Glomerular endothelial cell (primary cell): Measurements from ENCODE around the gene XYLT1. TPM values are rescaled to one million over a fixed set of nuclear protein-coding genes. Genes with fewer than 3 reads are reported as not detected.
"Not testable (repeated sequence)": the region's sequence is repeated elsewhere in the genome, so short reads cannot be mapped to it uniquely, and the experiment has no call there.

Experiments
- DNase-seq: peaks from one replicate; pipeline ENCODE4 v3.0.0-alpha.2; 2011; ENCODE audit warnings: low read depth, low spot score; ENCODE audit errors: extremely low read depth
- total RNA-seq: library from RNA; depleted of rRNA; stranded (reverse); fragments of >200 nt; gene quantifications from 2 replicates; pipeline ENCODE4 v1.2.3, GENCODE V29; 2015

The XYLT1 gene
- total RNA-seq, 1 donor from 2014 or later: 6.0 TPM

DNA sequence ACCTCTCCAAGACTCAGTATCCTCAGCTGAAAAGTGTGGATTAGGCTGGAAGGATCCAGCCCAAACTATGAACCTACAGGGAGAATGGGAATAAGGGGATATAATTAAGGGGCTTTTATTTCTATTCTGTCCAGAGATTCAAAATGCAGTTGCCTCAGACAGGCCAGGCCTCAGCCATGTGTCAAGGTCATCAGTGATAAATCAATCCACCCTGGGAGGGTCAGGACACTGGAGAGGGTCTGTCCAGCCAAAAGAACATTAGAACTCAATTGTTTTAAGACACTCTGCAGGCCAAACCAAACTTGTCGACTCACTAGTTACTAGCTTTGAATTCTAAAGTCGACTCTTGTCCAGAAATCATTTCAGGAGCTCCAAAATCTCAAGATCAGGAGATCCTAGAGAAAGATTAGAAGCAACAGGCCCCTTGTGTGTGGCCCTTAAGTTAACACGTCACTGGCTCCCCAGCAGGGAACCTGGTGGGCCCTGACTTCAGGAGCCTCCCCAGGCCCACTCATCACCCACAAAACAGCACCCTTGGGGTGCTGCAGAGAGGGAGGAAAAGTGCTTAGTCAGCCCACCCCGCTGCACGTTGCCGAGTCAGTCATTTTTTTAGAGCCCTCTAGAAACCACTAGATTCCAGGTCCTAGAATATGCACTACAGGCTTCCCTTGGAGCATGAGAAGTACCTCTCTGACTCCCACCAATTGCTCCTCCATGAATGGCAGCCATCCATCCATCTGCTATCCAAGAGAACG lies 156.8 kb downstream of the XYLT1 start:
- no peak for DNase-seq

DNA sequence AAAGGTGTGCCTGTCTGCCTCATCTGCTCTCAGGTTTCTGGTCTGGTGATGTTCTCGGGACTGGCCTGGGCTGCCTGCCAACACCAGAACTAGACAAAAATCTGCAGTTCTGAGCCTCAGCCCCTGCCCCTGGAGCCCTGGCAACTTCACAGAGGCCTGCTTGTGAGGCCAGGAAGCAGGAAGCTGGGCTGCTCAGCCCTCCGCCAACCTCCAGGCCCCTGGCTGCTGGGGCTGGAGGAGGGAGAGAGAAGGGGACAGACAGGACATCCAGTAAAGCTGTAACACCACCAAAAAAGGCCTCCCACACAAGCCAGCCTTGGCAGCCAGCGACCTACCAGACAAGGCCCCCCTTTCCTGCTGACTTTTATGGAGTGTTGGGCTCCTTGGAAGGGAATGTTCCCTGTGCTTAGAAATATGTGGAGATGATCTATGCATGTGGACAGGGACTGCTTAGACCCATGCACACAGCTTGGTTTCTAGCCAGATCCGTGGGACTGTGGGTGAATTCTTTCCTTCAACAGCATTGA lies 157.6 kb downstream of the XYLT1 start:
- no peak for DNase-seq

DNA sequence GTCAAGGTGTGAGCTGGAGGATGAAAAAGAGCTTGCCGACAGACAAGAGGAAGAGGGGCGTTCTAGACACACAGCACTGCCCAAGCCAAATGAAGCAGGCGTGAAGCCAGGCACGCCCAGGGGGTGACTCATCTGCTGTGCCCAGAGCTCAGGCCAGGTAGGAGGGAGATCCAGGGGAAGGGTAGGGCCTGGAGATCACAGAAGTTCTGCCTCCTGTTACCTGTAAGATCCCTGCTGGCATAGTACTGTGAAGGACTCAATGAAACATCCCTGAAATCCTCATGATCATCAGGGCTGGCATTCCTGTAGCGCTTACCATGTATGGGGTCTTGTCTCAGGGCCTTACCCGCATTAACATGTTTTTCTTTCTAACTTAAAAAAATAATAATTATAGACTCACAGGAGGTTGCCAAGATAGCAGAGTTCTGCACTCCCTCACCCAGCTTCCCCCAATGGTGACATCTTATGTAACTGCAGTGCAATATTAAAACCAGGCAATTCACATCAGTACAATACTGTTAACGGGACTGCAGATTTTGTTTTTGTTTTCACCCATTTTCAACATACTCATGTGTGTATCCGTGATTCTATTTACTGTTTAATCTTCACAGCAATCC lies 158.6 kb downstream of the XYLT1 start:
- DNase-seq: no peak

DNA sequence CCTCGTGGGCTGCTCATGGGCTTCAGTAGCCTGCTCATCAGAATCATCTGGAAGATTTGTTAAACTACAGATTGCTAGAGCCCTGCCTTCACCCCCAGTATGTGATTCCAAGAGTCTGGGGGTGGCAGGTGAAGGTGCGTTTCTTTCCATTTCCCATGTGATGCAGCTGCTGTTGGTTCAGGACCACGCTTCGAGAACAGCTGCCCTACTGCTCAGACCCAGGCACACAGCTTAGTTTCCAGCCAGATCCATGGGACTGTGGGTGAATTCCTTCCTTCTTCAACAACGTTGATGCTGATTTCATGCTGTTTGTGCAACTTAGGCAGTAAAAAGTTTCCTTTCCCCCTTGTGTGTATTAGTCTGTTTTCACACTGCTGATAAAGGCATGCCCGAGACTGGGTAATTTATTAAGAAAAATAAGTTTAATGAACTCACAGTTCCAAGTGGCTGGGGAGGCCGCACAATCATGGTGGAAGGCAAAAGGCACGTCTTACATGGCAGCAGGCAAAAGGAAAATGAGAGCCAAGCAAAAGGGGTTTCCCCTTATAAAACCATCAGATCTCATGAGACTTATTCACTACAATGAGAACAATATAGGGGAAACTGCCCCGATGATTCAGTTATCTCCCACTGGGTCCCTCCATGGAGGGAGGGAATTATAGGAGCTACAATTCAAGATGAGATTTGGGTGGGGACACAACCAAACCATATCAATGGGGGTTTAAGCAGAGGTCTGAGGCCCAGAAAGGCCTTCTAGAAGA lies 159.2 kb downstream of the XYLT1 start:
- no peak for DNase-seq

DNA sequence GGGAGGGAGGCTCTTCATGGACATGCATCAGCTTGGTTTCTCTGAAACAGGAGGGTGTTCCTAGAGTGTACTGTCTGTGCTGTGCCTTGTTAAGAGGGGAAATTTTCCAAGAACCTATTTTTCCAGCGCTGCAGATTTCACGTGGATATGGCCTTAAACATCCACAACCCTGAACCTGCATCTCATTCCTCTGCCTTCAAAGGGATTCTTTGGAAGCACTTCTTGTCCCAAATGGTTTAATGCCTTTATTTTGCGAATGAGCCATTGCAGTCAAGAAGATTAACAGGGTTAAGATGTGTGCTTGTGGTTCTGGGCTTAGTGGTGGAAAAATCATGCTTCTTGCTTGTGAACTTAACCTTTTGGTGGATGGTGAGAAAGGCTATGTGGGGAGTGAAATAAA lies 161.2 kb downstream of the XYLT1 start:
- no peak for DNase-seq

DNA sequence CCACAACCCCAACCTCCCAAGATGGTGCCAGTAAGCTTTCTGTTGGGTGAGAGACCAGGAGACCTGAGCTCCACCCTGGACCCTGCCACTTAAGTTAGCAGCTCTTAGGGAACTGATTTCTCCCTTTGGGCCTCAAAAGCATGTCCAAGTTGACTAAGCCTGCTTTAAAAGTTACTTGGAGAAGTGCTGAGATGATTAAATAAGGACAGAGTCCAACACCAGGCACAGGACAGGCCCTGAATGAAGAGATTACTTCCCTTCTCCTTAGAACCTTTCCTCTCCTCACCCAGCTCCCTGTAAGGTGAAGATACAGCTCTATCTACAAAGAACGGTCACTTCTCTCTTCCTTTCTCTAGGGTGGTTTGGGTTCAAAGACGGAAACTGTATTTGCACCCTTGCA lies 162.6 kb downstream of the XYLT1 start:
- no peak for DNase-seq

DNA sequence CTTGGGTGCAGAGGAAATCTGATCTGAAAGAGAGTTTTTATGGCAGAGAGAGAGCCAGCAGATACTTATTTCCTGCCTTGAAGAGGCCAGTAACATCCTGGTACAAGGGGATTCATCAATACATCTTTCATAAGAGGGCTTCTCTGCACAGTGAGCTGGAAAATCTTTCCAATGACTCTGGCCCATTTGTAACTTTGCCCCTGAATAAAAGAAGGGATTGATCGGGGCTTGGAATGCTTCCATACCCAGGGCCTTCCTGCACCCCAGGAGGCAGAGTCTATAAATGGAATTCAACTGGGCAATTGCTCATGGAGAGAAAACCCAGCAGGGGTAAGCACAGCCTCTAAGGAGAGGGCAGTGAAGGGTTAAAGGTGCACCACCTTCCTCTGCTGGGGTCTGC lies 163.3 kb downstream of the XYLT1 start:
- no peak for DNase-seq

DNA sequence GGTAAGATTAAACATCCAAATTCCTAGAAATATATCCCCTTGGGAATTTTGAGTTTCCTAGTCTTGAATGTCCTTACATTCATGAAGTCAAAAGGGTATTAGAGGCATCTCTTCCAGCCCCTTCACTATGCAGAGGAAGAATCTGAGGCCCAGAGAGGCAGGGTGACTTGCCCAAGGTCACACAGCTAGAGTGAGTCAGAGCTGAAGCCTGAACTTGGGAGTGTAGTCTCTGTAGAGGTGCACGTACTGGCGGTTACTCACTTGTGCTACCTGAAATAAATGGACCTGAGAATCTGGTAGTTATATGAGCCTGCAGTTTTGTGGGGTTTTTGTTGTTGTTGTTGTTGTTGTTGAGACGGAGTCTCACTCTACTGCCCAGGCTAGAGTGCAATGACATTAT lies 164.0 kb downstream of the XYLT1 start:
- no peak for DNase-seq

DNA sequence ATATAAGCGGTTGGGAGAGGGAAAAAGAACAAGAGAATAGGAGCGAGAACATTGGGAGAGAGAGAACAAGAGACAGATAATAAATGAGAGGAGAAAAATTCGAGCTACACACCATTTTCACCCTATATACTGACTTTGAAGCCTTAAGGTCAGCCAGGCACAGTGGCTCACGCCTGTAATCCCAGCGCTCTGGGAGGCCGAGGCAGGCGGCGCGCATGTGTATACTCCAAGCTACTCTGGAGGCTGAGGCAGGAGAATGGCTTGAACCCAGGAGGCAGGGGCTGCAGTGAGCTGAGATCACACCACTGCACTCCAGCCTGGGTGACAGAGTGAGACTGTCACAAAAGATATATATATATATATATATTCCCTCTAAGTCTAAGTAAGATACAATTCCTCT lies 164.5 kb downstream of the XYLT1 start:
- not testable (repeated sequence) for DNase-seq

DNA sequence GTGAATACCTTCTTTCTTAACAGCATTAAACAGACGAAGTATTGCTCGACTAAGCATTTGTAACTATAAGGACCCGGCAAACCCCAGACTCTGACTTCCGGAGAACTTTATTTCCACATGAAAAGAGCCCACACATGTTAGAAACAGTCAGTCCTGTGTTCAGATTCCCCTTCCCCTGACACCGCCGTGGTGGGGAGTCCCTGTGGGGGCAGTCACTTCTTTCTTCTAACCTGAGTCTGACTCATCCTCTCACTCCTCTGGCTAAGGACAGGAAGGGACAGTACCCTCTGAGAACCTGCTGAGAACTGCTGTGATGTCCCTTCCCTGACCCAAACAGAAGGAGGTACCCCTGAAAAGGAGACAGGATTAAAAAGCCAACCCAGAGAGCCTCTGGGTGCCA lies 165.1 kb downstream of the XYLT1 start:
- DNase-seq: no peak

DNA sequence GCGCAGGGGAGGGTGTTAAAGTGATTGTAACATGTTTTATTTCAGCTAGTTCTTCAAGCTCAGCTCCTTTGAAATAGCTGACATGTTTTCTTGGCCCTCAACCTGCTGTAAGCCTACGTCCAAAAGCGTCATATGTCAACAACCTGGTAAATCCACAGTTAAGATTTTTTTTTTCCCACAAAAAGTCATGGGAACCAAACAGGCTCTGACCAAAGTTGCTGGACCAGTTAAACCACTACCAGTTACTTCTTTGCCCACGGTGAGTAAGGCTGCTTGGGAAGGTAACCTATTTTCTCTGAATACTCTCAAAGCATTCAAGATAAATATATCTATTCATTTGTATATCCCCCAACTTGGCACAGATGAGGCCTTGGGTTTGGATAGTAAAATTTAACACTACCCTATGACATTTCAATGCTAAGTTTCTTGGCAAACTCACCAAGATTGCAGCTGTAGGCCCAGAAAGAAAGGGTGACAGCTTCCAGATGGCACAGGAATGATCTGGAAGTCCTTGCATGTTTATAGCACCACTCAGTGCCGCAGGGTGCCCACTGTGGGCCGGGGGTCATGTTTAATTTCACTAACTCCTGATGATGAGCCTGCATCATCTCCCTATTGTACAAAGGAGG lies 166.2 kb downstream of the XYLT1 start:
- no peak for DNase-seq

DNA sequence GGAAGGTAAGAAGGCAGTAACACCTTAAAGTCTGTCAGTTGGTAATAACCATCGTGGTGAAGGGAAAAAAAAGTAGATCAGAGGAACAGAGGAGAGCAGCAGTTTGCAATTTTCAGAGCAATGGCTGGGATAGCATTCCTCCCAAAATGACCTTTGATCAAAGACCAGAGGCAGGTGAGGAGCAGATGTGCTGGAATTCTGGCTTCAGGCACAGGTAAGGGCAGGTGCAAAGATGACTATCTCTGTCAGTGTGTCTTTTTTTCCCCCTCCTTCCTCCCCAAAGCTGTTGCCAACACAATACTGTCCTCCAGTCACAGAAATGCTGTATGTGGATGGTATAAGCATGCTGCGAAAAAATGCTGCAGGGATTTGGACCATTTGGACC lies 166.7 kb downstream of the XYLT1 start:
- DNase-seq: no peak

DNA sequence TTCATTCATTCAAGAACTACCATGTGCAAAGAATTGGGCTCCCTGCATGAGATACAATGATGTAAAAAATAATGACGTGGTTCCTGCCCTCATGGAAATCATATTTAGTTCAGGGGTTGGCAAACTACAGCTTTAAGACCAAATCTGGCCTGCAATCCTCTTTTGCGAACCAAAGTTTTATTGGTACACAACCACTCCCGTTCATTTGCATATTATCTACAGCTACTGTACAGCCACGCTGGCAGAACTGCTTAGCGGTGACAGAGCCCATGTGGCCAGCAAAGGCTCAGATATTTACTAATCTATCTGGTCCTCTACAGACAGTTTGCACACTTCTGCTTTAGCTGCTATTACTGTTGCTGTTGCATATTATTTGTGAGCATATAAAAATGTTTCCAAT lies 167.7 kb downstream of the XYLT1 start:
- DNase-seq: no peak

DNA sequence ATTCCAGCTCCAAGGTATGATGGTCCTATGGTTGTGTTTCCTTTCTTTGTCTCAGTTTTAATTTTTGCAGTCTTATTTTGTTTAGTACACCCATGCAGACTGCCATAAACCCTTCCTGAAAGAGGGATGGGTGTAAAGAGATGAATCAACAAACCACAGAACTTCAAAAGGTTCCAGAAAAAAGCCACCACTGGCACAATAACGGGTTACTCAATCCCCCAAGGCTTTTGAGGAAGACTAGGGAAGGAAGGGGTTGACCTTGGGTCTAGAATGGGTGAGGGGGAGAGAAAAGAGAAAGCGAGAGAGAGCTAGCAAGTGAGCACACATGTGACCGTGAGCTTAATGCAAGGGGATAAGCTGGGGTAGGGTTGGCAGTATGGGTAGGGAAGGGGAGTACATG lies 168.1 kb downstream of the XYLT1 start:
- DNase-seq: no peak

DNA sequence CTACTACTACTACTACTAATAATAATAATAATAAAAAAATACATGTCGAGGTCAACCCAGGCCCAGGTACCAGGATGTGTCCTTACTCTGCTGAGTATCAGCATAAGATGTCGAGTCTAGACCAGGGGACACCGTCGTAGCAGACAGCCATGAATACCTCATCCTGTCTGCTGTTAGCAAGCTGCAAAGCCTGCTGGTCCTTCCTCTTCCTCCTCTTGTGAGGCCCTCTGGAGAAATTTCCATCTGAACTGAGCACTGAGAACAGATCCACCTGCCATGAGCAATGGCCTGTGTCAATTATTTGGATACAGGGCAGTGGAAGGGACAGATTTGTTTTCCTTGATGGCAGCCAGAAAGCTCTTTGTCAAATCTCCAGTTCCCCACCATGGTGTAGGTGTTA lies 168.5 kb downstream of the XYLT1 start:
- no peak for DNase-seq

DNA sequence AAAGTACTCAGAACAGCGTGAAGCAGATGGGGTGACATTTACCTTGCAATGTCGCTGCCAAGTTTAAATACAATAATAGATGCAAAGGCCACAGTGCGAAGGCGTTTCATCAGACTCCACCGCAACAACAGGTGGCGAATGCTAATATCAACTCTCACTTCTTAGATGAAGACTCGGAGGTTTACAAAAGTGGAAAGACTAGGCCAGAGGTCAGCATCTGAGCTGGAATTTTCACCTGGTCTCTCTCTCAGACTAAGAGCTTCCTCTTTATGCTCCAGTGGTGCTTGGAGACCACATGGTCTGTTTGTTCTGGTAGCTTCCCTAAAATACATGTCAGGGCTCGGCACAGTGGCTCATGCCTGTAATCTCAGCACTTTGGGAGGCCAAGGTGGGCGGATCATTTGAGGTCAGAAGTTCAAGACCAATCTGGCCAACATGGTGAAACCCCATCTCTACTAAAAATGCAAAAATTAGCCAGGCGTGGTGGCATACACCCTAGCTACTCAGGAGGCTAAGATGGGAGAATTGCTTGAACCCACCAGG lies 169.1 kb downstream of the XYLT1 start:
- DNase-seq: no peak

DNA sequence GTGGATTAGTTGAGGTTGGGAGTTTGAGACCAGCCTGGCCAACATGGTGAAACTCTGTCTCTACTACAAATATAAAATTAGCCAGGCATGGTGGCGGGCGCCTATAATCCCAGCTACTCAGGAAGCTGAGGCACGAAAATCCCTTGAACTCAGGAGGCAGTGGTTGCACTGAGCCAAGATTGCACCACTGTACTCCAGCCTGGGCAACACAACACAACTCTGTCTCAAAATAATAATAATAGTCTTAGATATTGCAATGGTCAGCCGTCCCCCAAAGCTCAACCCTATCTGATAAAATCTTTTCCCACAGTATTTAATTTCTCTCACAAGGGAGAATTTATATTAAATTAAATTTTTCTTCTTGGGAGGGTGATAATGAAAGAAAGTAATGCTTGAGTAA lies 169.6 kb downstream of the XYLT1 start:
- no peak for DNase-seq

DNA sequence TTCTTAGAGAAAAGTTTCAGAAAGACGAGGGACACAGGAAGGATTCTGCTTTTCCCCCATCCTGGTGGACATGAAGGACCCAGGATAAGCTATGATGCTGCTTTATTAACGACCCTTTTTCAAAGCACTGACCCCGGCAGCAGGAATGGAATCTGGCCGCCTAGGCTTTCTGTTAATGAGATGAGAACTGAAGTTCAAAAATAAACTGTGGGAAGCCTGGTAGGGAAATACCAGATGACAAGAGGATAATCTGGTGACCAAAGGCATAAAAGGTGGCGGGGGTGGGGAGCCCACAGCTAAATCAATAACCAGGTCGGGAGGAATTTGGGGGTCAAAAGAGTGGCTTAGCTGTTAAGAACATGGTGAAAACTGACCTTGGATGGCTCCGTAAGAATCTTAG lies 171.0 kb downstream of the XYLT1 start:
- no peak for DNase-seq

DNA sequence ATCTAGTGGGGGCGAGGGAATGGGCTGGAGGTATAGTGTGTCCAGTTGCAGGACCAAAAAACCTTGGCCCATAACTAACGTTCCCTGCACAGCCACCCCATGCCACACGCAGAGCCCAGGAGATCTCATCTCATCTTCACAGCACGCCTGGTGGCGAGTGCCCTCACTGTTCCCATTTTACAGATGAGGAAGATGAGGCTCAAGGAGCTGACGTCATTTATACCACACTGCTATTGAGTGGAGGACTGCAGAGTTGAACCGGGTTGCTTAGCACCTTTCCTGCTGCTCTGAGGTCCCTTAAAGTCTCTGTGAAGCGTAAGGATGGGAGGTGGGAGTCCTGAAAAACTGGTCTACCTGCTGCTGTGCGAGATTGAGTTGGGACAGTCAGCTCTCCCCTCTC lies 172.5 kb downstream of the XYLT1 start:
- no peak for DNase-seq

DNA sequence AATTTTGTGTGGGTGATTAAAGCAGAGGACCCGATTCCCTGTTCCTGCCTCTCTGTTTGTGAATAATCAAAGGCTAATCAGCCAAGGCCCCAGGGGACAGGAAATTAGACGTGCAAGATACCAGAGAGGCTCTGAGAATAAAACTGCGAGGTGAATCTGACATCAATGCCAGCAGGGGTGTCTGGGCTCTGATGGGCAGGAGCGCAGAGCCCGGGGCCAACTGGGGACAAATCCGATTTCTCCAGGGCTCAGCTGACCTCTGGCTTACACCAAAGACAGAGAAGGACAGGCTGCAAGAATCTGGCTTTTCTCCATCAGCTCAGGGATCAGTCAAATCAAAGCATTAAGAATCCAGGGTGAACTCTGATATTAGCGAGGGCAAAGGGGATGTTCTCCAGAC lies 174.3 kb downstream of the XYLT1 start:
- no peak for DNase-seq

DNA sequence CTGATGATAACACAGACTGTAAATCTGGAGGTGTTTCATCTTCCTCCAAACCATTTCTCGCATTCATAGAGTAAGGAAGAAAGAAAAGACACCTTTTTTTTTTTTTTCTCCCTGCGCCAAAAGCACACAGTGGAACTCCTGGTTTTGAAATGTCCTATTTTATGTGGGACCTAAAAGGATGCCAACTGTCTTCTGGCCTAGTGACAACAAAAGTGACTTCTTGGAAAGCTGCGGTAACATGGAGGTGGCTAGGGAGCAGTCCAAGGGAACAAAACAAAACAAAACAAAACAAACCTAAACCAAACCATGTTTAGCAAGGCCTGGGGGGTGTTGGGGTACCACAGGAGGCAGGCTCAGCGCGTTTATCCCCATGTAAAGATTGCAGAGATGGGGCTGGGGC lies 174.8 kb downstream of the XYLT1 start:
- DNase-seq: no peak
